Putamen (tissue), 1 donor: ENCODE results near the gene KRTAP20-1.

ENCODE experiments used
- DNase-seq: peaks from one replicate; pipeline ENCODE4 v3.0.0-alpha.2; 2016; ENCODE audit warnings: low spot score

The KRTAP20-1 gene

GRCh38 chr21:30616125-30616524, at the start of gene KRTAP20-1:
Gene KRTAP20-1 (plus strand): TSS chr21:30616425. CDS start chr21:30616455, 30 bp downstream.
- DNase-seq, result no peak

GRCh38 chr21:30567617-30568016, 48.6 kb upstream of the KRTAP20-1 start:
- no peak for DNase-seq

- DNase-seq, result no peak
These were observed 38.5 kb upstream of the KRTAP20-1 start for GRCh38 chr21:30577766-30578165.

- DNase-seq, result no peak
These were observed 36.9 kb upstream of the KRTAP20-1 start for GRCh38 chr21:30579346-30579745.

- DNase-seq, result no peak
These were observed 36.1 kb upstream of the KRTAP20-1 start for GRCh38 chr21:30580132-30580531.

- no peak for DNase-seq
These were observed 33.4 kb upstream of the KRTAP20-1 start for GRCh38 chr21:30582870-30583269.

- no peak for DNase-seq
These were observed 25.9 kb upstream of the KRTAP20-1 start, which contains the start of gene KRTAP22-2 for GRCh38 chr21:30590297-30590696. Gene KRTAP22-2 (minus strand): TSS chr21:30590397.

GRCh38 chr21:30592140-30592539, 24.1 kb upstream of the KRTAP20-1 start, which contains the start of gene KRTAP6-3:
Gene KRTAP6-3 (plus strand): TSS chr21:30592440. CDS start chr21:30592446, 6 bp downstream.
- DNase-seq, result no peak

GRCh38 chr21:30598802-30599201, 17.4 kb upstream of the KRTAP20-1 start, which contains the start of gene KRTAP6-2:
Gene KRTAP6-2 (minus strand): TSS chr21:30598902. CDS start chr21:30598874, 28 bp downstream.
- no peak for DNase-seq

- no peak for DNase-seq
These were observed 15.4 kb upstream of the KRTAP20-1 start, which contains the start of gene KRTAP22-1 for GRCh38 chr21:30600787-30601186. Gene KRTAP22-1 (plus strand): TSS chr21:30601087.

GRCh38 chr21:30605968-30606367, 10.3 kb upstream of the KRTAP20-1 start:
- no peak for DNase-seq

- no peak for DNase-seq
These were observed 4.1 kb upstream of the KRTAP20-1 start for GRCh38 chr21:30612132-30612531.

GRCh38 chr21:30613836-30614235, 2.4 kb upstream of the KRTAP20-1 start, which contains the start of gene KRTAP6-1:
Gene KRTAP6-1 (minus strand): TSS chr21:30613930. CDS start chr21:30613904, 26 bp downstream.
- DNase-seq, result no peak

GRCh38 chr21:30615199-30615598, 1.0 kb upstream of the KRTAP20-1 start:
- DNase-seq, result no peak

GRCh38 chr21:30620080-30620479, 3.9 kb downstream of the KRTAP20-1 start:
- DNase-seq, result no peak

GRCh38 chr21:30620522-30620921, 4.3 kb downstream of the KRTAP20-1 start, which contains the start of gene KRTAP20-4:
Gene KRTAP20-4 (plus strand): TSS chr21:30620627.
- DNase-seq, result no peak

- DNase-seq, result no peak
These were observed 7.1 kb downstream of the KRTAP20-1 start for GRCh38 chr21:30623362-30623761.

GRCh38 chr21:30625449-30626165, 9.4 kb downstream of the KRTAP20-1 start:
- DNase-seq, result no peak

- DNase-seq, result no peak
These were observed 11.9 kb downstream of the KRTAP20-1 start for GRCh38 chr21:30628109-30628508.

GRCh38 chr21:30629200-30629599, 13.0 kb downstream of the KRTAP20-1 start:
- no peak for DNase-seq

GRCh38 chr21:30634906-30635305, 18.7 kb downstream of the KRTAP20-1 start, which contains the start of gene KRTAP20-2:
Gene KRTAP20-2 (plus strand): TSS chr21:30635206. CDS start chr21:30635264, 58 bp downstream.
- no peak for DNase-seq

- no peak for DNase-seq
These were observed 22.5 kb downstream of the KRTAP20-1 start for GRCh38 chr21:30638686-30639085.

- DNase-seq, result no peak
These were observed 26.3 kb downstream of the KRTAP20-1 start, which contains the start of gene KRTAP20-3 for GRCh38 chr21:30642564-30642963. Gene KRTAP20-3 (plus strand): TSS chr21:30642864.
